ENCODE data around the gene MELK.
"Not testable (repeated sequence)": the region's sequence is repeated elsewhere in the genome, so short reads cannot be mapped to it uniquely, and the experiment has no call there.

MELK gene

GRCh38 chr9:36543916-36544315, 28.8 kb upstream of the MELK start:
- DNase-seq (ENCODE audit: low read depth), result no peak

GRCh38 chr9:36547598-36547997, 25.1 kb upstream of the MELK start:
- no peak for DNase-seq (ENCODE audit: low read depth)
- TF ChIP-seq CTCF (IDR thresholded peaks at IDR 0.05; ENCODE audit: insufficient read depth, low read depth, low read length, missing control alignments), result no peak
- H3K4me3 ChIP-seq (ENCODE audit: low read depth, low read length), result no peak overlapping the region

More at GRCh38 chr9:36543916-36544315, 28.8 kb upstream of the MELK start:
- no peak for TF ChIP-seq CTCF (IDR thresholded peaks at IDR 0.05; ENCODE audit: insufficient read depth, low read depth, low read length, missing control alignments)
- no peak overlapping the region for H3K4me3 ChIP-seq (ENCODE audit: low read depth, low read length)

- no peak for DNase-seq (ENCODE audit: low read depth)
- TF ChIP-seq CTCF (IDR thresholded peaks at IDR 0.05; ENCODE audit: insufficient read depth, low read depth, low read length, missing control alignments), result no peak
- no peak overlapping the region for H3K4me3 ChIP-seq (ENCODE audit: low read depth, low read length)
These were observed 24.2 kb upstream of the MELK start for GRCh38 chr9:36548454-36548853.

- TF ChIP-seq CTCF (IDR thresholded peaks at IDR 0.05; ENCODE audit: insufficient read depth, low read depth, low read length, missing control alignments), result no peak
- no peak overlapping the region for H3K4me3 ChIP-seq (ENCODE audit: low read depth, low read length)
- no peak for DNase-seq (ENCODE audit: low read depth)
These were observed 22.6 kb upstream of the MELK start for GRCh38 chr9:36550135-36550534.

GRCh38 chr9:36550631-36551098, 22.0 kb upstream of the MELK start:
- H3K4me3 ChIP-seq (ENCODE audit: low read depth, low read length), result not testable (repeated sequence)
- peak; percentile 90 for DNase-seq (ENCODE audit: low read depth)

GRCh38 chr9:36551129-36551528, 21.6 kb upstream of the MELK start:
- H3K4me3 ChIP-seq (ENCODE audit: low read depth, low read length), result no peak overlapping the region
- no peak for DNase-seq (ENCODE audit: low read depth)
- no peak for TF ChIP-seq CTCF (IDR thresholded peaks at IDR 0.05; ENCODE audit: insufficient read depth, low read depth, low read length, missing control alignments)

- no peak overlapping the region for H3K4me3 ChIP-seq (ENCODE audit: low read depth, low read length)
- peak; percentile 59 for DNase-seq (ENCODE audit: low read depth)
- TF ChIP-seq CTCF (IDR thresholded peaks at IDR 0.05; ENCODE audit: insufficient read depth, low read depth, low read length, missing control alignments), result no peak
These were observed 20.8 kb upstream of the MELK start for GRCh38 chr9:36551910-36552309.

Measured in GM12865 (cell line).